H9 (cell line): ENCODE data around the gene CEACAM4. TPM values are rescaled to one million over a fixed set of nuclear protein-coding genes. Genes with fewer than 3 reads are reported as not detected.

Experiments used
- DNase-seq: peaks from one replicate; pipeline ENCODE4 v3.0.0-alpha.2; 2017
- H2AFZ ChIP-seq: one replicate; pipeline ENCODE4 v1.6.1; 2013; ENCODE audit warnings: mild to moderate bottlenecking, low read length, control low read depth, moderate library complexity
- H2AK5ac ChIP-seq: 2 replicates; pipeline ENCODE4 v1.6.1; 2013; ENCODE audit warnings: low read length, control low read depth, mixed read lengths; ENCODE audit not compliant: insufficient read length
- H2BK120ac ChIP-seq: one replicate; pipeline ENCODE4 v1.6.1; 2013; ENCODE audit warnings: low read depth, mild to moderate bottlenecking, low read length, control low read depth, inconsistent platforms; ENCODE audit not compliant: poor library complexity, severe bottlenecking
- H2BK12ac ChIP-seq: 2 replicates; pipeline ENCODE4 v1.6.1; 2013; ENCODE audit warnings: low read length, control low read depth, mixed read lengths, low read depth; ENCODE audit not compliant: insufficient read length
- H2BK15ac ChIP-seq: 2 replicates; pipeline ENCODE4 v1.6.1; 2013; ENCODE audit warnings: low read depth, low read length, control low read depth
- H2BK20ac ChIP-seq: one replicate; pipeline ENCODE4 v1.6.1; 2013; ENCODE audit warnings: low read depth, mild to moderate bottlenecking, low read length, control low read depth, inconsistent platforms; ENCODE audit not compliant: poor library complexity, severe bottlenecking
- H2BK5ac ChIP-seq: 2 replicates; pipeline ENCODE4 v1.6.1; 2013; ENCODE audit warnings: low read length, control low read depth, mixed read lengths; ENCODE audit not compliant: insufficient read length
- H3K14ac ChIP-seq: 2 replicates; pipeline ENCODE4 v1.6.1; 2013; ENCODE audit warnings: low read length, control low read depth; ENCODE audit not compliant: insufficient read depth
- H3K18ac ChIP-seq: 2 replicates; pipeline ENCODE4 v1.6.1; 2013; ENCODE audit warnings: low read depth, mild to moderate bottlenecking, mixed read lengths, low read length, control low read depth; ENCODE audit not compliant: insufficient read length
- H3K23ac ChIP-seq: 2 replicates; pipeline ENCODE4 v1.6.1; 2013; ENCODE audit warnings: low read length, control low read depth, mixed read lengths, low read depth; ENCODE audit not compliant: insufficient read length
- H3K23me2 ChIP-seq: 2 replicates; pipeline ENCODE4 v1.6.1; 2013; ENCODE audit warnings: low read depth, mild to moderate bottlenecking, mixed read lengths, low read length, control low read depth; ENCODE audit not compliant: insufficient read length, poor library complexity, severe bottlenecking
- H3K27ac ChIP-seq: 2 replicates; pipeline ENCODE4 v1.5.1; 2013; ENCODE audit warnings: low read length, control low read depth, mixed read lengths, low read depth; ENCODE audit not compliant: insufficient read length
- H3K27me3 ChIP-seq: 2 replicates; pipeline ENCODE4 v1.6.1; 2013; ENCODE audit warnings: low read length, control low read depth, inconsistent platforms; ENCODE audit not compliant: insufficient read depth
- H3K4ac ChIP-seq: 2 replicates; pipeline ENCODE4 v1.6.1; 2013; ENCODE audit warnings: low read depth, mild to moderate bottlenecking, control low read depth, inconsistent platforms, low read length, moderate library complexity
- H3K4me1 ChIP-seq: 2 replicates; pipeline ENCODE4 v1.6.1; 2013; ENCODE audit warnings: low read length, control low read depth, inconsistent platforms; ENCODE audit not compliant: insufficient read depth
- H3K4me2 ChIP-seq: 2 replicates; pipeline ENCODE4 v1.6.1; 2013; ENCODE audit warnings: low read length, control low read depth, mixed read lengths; ENCODE audit not compliant: insufficient read length, insufficient read depth
- H3K56ac ChIP-seq: 2 replicates; pipeline ENCODE4 v1.6.1; 2013; ENCODE audit warnings: low read depth, mild to moderate bottlenecking, mixed read lengths, low read length, control low read depth; ENCODE audit not compliant: insufficient read length
- H3K79me1 ChIP-seq: 2 replicates; pipeline ENCODE4 v1.6.1; 2013; ENCODE audit warnings: low read depth, mild to moderate bottlenecking, moderate library complexity, low read length, control low read depth, inconsistent platforms; ENCODE audit not compliant: insufficient read depth, poor library complexity, severe bottlenecking
- H3K79me2 ChIP-seq: 2 replicates; pipeline ENCODE4 v1.6.1; 2013; ENCODE audit warnings: low read length, control low read depth, inconsistent platforms; ENCODE audit not compliant: insufficient read depth
- H3K9ac ChIP-seq: 2 replicates; pipeline ENCODE4 v1.6.1; 2013; ENCODE audit warnings: low read length, control low read depth, mixed read lengths; ENCODE audit not compliant: insufficient read length; ENCODE audit errors: extremely low read depth
- H3K9me3 ChIP-seq: one replicate; pipeline ENCODE4 v1.6.1; 2013; ENCODE audit warnings: low read depth, low read length, inconsistent platforms; ENCODE audit not compliant: control insufficient read depth
- H3T11ph ChIP-seq: one replicate; pipeline ENCODE4 v1.6.1; 2013; ENCODE audit warnings: mild to moderate bottlenecking, low read length, control low read depth, inconsistent platforms
- H4K20me1 ChIP-seq: one replicate; pipeline ENCODE4 v1.6.1; 2013; ENCODE audit not compliant: control insufficient read depth, insufficient read length, insufficient read depth
- H4K5ac ChIP-seq: 2 replicates; pipeline ENCODE4 v1.6.1; 2013; ENCODE audit warnings: low read depth, mild to moderate bottlenecking, mixed read lengths, low read length, control low read depth; ENCODE audit not compliant: insufficient read length
- H4K8ac ChIP-seq: replicated peaks from 2 replicates; pipeline ENCODE4 v1.6.1; 2013; ENCODE audit warnings: low read length, control low read depth, mixed read lengths, low read depth; ENCODE audit not compliant: insufficient read length
- H4K91ac ChIP-seq: 2 replicates; pipeline ENCODE4 v1.6.1; 2013; ENCODE audit warnings: low read depth, mild to moderate bottlenecking, moderate library complexity, mixed read lengths, low read length, control low read depth; ENCODE audit not compliant: insufficient read length
- H3K27ac Mint-ChIP-seq, 3 experiments: 2 replicates in 2 of 3; 3 replicates in 1 of 3; pipeline ENCODE4 v1.8.0; 2020 to 2021; ENCODE audit warnings: mixed read lengths in 3 of 3, mild to moderate bottlenecking in 1 of 3, moderate library complexity in 1 of 3
- H3K27me3 Mint-ChIP-seq: 2 replicates; pipeline ENCODE4 v1.8.0; 2021; ENCODE audit warnings: low read depth, mild to moderate bottlenecking, moderate library complexity, mixed read lengths
- H3K36me3 Mint-ChIP-seq, 3 experiments: 2 replicates in 2 of 3; 3 replicates in 1 of 3; pipeline ENCODE4 v1.8.0; 2020 to 2021; ENCODE audit warnings: low read depth in 3 of 3, mixed read lengths in 3 of 3; ENCODE audit not compliant: insufficient read depth in 1 of 3
- H3K4me1 Mint-ChIP-seq, 2 experiments: 2 replicates each; pipeline ENCODE4 v1.8.0; 2020; ENCODE audit warnings: mixed read lengths in 2 of 2
- H3K4me3 Mint-ChIP-seq, 2 experiments: 2 replicates in 1 of 2; 3 replicates in 1 of 2; pipeline ENCODE4 v1.8.0; 2020 to 2021; ENCODE audit warnings: mild to moderate bottlenecking in 2 of 2, mixed read lengths in 2 of 2, moderate library complexity in 1 of 2
- H3K9me3 Mint-ChIP-seq, 2 experiments: 2 replicates in 1 of 2; 3 replicates in 1 of 2; pipeline ENCODE4 v1.8.0; 2020; ENCODE audit warnings: mild to moderate bottlenecking in 2 of 2, mixed read lengths in 2 of 2, moderate library complexity in 1 of 2
- CTCF ChIP-seq: fragments of 200-600 bp; sonication (generic); conservative IDR thresholded peaks from 3 replicates; pipeline ENCODE4 v1.8.0; 2021; ENCODE audit warnings: antibody characterized with exemption, mild to moderate bottlenecking
- WGBS: extraction: QIAGEN DNeasy Blood & Tissue Kit; methylation state at CpG from one replicate; pipeline ENCODE4 v1.1.7; 2013; ENCODE audit warnings: missing lambda C conversion rate, low lambda C conversion rate, mixed read lengths; ENCODE audit not compliant: insufficient read length; ENCODE audit errors: extremely low coverage; 5-methylcytosine and 5-hydroxymethylcytosine counted together
- total RNA-seq: library from RNA; stranded (reverse); gene quantifications from 2 replicates; pipeline ENCODE4 v1.2.1, GENCODE V29; 2021

Gene CEACAM4
- total RNA-seq, 1 experiment from 2014 or later, result not detected

DNA sequence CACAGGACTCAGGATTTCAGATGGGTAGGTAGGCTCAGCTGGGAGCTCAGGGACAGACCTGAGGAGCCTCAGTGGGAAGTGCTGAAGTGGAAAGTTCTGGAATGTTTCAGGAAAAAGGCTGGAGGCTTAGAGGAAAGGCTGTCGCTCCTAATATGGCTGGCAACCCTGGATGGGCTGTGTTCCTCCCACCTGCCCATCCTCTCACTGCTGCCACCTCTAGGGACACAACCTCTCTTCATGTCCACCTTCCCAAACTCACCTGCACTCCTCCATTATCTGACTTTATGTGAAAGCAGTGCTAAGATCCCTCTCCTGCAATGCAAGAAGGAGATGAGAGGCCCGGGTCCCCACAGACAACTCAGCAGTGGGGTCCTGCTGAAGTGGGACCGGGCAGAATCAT lies 56.7 kb downstream of the CEACAM4 start:
- H3K27me3 Mint-ChIP-seq, result peaks cover 3% of the 10 kb centered on the region
- WGBS, result no CpG with 5 or more reads among the region's 3 CpGs

More for the DNA sequence above, 56.7 kb downstream of the CEACAM4 start:
- H3K9ac ChIP-seq, result no peak overlapping the region
- H3K23ac ChIP-seq, result no peak overlapping the region
- no peak overlapping the region for H3K27ac ChIP-seq
- H3K36me3 Mint-ChIP-seq, result peaks cover 0 to 6% (median 0%) of the 10 kb centered on the region in 3 experiments; a peak in 3 of 7 replicates
- TF ChIP-seq CTCF, result no peak
- H3K9me3 Mint-ChIP-seq, result peaks cover 52 to 79% of the 10 kb centered on the region in 2 experiments
- H4K8ac ChIP-seq, result no peak overlapping the region
- H2BK20ac ChIP-seq, result no peak overlapping the region
- H4K5ac ChIP-seq, result no peak overlapping the region
- H2AFZ ChIP-seq, result no peak overlapping the region
- H3K9me3 ChIP-seq, result no peaks in the 10 kb centered on the region
- H3K4me3 Mint-ChIP-seq, result no peak overlapping the region
- H2BK12ac ChIP-seq, result no peak overlapping the region
- H4K91ac ChIP-seq, result no peak overlapping the region
- H3K27ac Mint-ChIP-seq, result no peak overlapping the region
- no peak overlapping the region for H3K56ac ChIP-seq
- H3K4ac ChIP-seq, result no peak overlapping the region
- no peaks in the 10 kb centered on the region for H3K23me2 ChIP-seq
- H3K27me3 ChIP-seq, result peaks cover 6% of the 10 kb centered on the region; the same call in 1 of the 2 replicates
- no peak overlapping the region for H3K14ac ChIP-seq
- no peak overlapping the region for H3T11ph ChIP-seq
- no peak overlapping the region for H2BK15ac ChIP-seq
- no peak overlapping the region for H2BK5ac ChIP-seq
- H3K79me1 ChIP-seq, result no peaks in the 10 kb centered on the region
- H3K79me2 ChIP-seq, result no peaks in the 10 kb centered on the region
- H2BK120ac ChIP-seq, result no peak overlapping the region
- no peak overlapping the region for H2AK5ac ChIP-seq
- H3K18ac ChIP-seq, result no peak overlapping the region
- H3K4me1 ChIP-seq, result no peaks in the 10 kb centered on the region
- H3K4me2 ChIP-seq, result no peak overlapping the region
- H3K4me1 Mint-ChIP-seq, result no peaks in the 10 kb centered on the region
- no peak for DNase-seq
- H4K20me1 ChIP-seq, result no peaks in the 10 kb centered on the region
